K562 (cell line): Measurements from ENCODE around the gene P3H1. TPM values are rescaled to one million over a fixed set of nuclear protein-coding genes. Genes with fewer than 3 reads are reported as not detected.

Experiments used
- ATAC-seq: fragments of 200-7000 bp; cut with Tn5 transposase; 3 replicates; pipeline ENCODE4 v1.9.1; 2020; ENCODE audit warnings: moderate library complexity
- BruUV-seq: library from RNA; stranded (reverse); fragments of 400-500 nt; replicated peaks from 2 replicates; lab custom pipeline; 2021; lab: Mats Ljungman, UMichigan
- CTCF ChIA-PET: fragments of 300-600 bp; formaldehyde crosslinking; extraction: SDS; loops from one replicate; lab custom pipeline; 2021; ENCODE audit warnings: low intra/inter-chr PET ratio; lab: Yijun Ruan, JAX
- POLR2A ChIA-PET: fragments of 300-600, 350-650 bp; sonication (Branson Sonifier 250); formaldehyde crosslinking; extraction: SDS; loops from one replicate; lab custom pipeline; 2021; ENCODE audit warnings: antibody characterized with exemption, inconsistent platforms; lab: Yijun Ruan, JAX
- DNase-seq, 4 experiments: peaks; one replicate each; pipeline versions ENCODE4 v3.0.0 to v3.0.0-alpha.2; 2011 to 2018; ENCODE audit warnings: low spot score in 3 of 4, mixed read lengths in 3 of 4; ENCODE audit errors: extremely low read depth in 1 of 4
- FAIRE-seq: peaks from 2 replicates; lab custom pipeline; 2011; peaks lifted over from hg19 to GRCh38; lab: Jason Lieb, UNC
- H2AFZ ChIP-seq: 2 replicates; pipeline ENCODE4 v1.6.0; 2011; ENCODE audit warnings: low read depth, low read length, control low read depth, inconsistent platforms
- H3K27ac ChIP-seq: fragments of 200-600 bp; 3 replicates; pipeline ENCODE4 v1.8.0; 2011; ENCODE audit warnings: low read depth, mild to moderate bottlenecking, control low read depth, inconsistent platforms, low read length, moderate library complexity, mixed read lengths; ENCODE audit errors: extremely low read depth
- H3K27me3 ChIP-seq, 2 experiments: fragments of 300-600 bp in 1 of 2; 2 replicates in 1 of 2; 3 replicates in 1 of 2; pipeline versions ENCODE4 v1.6.0 to v1.8.0; 2011; ENCODE audit warnings: inconsistent platforms in 2 of 2, low read length in 2 of 2, mild to moderate bottlenecking in 1 of 2, mixed read lengths in 1 of 2, moderate library complexity in 1 of 2; ENCODE audit not compliant: control insufficient read depth in 2 of 2, insufficient read depth in 2 of 2
- H3K36me3 ChIP-seq: fragments of 300-600 bp; 3 replicates; pipeline ENCODE4 v1.8.0; 2011; ENCODE audit warnings: mild to moderate bottlenecking, low read length, inconsistent platforms; ENCODE audit not compliant: control insufficient read depth, insufficient read depth
- H3K4me1 ChIP-seq, 2 experiments: fragments of 200-600 bp in 1 of 2; replicated peaks in 1 of 2; 2 replicates in 1 of 2; 3 replicates in 1 of 2; pipeline versions ENCODE4 v1.5.1 to v1.8.0; 2011; ENCODE audit warnings: inconsistent platforms in 2 of 2, low read length in 2 of 2, mild to moderate bottlenecking in 1 of 2, mixed read lengths in 1 of 2, moderate library complexity in 1 of 2; ENCODE audit not compliant: control insufficient read depth in 2 of 2, insufficient read depth in 2 of 2
- H3K4me2 ChIP-seq: 2 replicates; pipeline ENCODE4 v1.6.1; 2011; ENCODE audit warnings: low read length, control low read depth, inconsistent platforms, mixed read lengths; ENCODE audit not compliant: insufficient read depth
- H3K4me3 ChIP-seq: fragments of 200-600 bp; sonication (generic), shearing (Covaris generic); 2 replicates; pipeline ENCODE4 v1.5.1; 2016; ENCODE audit warnings: control low read depth, inconsistent platforms
- H3K79me2 ChIP-seq: fragments of 200-600 bp; 3 replicates; pipeline ENCODE4 v1.8.0; 2011; ENCODE audit warnings: low read length, inconsistent platforms; ENCODE audit not compliant: control insufficient read depth, insufficient read depth
- H3K9ac ChIP-seq, 2 experiments: 2 replicates each; pipeline versions ENCODE4 v1.6.0 to v1.6.1; 2011; ENCODE audit warnings: low read depth in 2 of 2, low read length in 2 of 2, control low read depth in 1 of 2, inconsistent platforms in 1 of 2, mild to moderate bottlenecking in 1 of 2, mixed read lengths in 1 of 2; ENCODE audit not compliant: insufficient read depth in 1 of 2
- H3K9me1 ChIP-seq: one replicate; pipeline ENCODE4 v1.6.0; 2011; ENCODE audit warnings: inconsistent platforms, mild to moderate bottlenecking, low read length, moderate library complexity; ENCODE audit not compliant: control insufficient read depth, insufficient read depth
- H3K9me3 ChIP-seq: replicated peaks from 2 replicates; pipeline ENCODE4 v1.5.1; 2011; ENCODE audit warnings: low read depth, low read length, inconsistent platforms; ENCODE audit not compliant: control insufficient read depth, insufficient read depth
- H4K20me1 ChIP-seq: replicated peaks from 2 replicates; pipeline ENCODE4 v1.6.1; 2011; ENCODE audit warnings: low read length, inconsistent platforms, mixed read lengths; ENCODE audit not compliant: control insufficient read depth, insufficient read depth
- SRSF3 ChIP-seq: fragments of 200-400 bp; formaldehyde crosslinking; IDR thresholded peaks from 2 replicates; pipeline ENCODE4 v1.6.1; 2016; ENCODE audit warnings: mild to moderate bottlenecking, low read length, moderate library complexity; ENCODE audit not compliant: insufficient read depth
- WGBS: fragments of 100-300 bp; shearing (Covaris generic); methylation state at CpG from one replicate; pipeline ENCODE4 v1.1.6; 2016; ENCODE audit warnings: low coverage, mixed read lengths; ENCODE audit not compliant: insufficient coverage; ENCODE audit errors: missing lambda C conversion rate; 5-methylcytosine and 5-hydroxymethylcytosine counted together
- in situ Hi-C: fragments of 300-500 bp; cut with MboI; formaldehyde crosslinking; loops from 4 replicates; pipeline ENCODE4 v1.15.0; 2018; ENCODE audit warnings: inconsistent platforms, mixed read lengths
- intact Hi-C: fragments of 100-400 bp; cut with micrococcal nuclease; formaldehyde crosslinking; loops from 2 replicates; pipeline ENCODE4 v1.14.2; 2022
- polyA plus RNA-seq, 8 experiments: library from polyadenylated mRNA; depleted of rRNA in 4 of 8; stranded (reverse) in 5 of 8; unstranded in 3 of 8; fragments of >200 nt; fragmentation: Nextera tagmentation in 2 of 8; fragmentation: Illumina TruSeq in 1 of 8; extraction: Ambion mirVana in 2 of 8; extraction: Trizol in 1 of 8; gene quantifications; 2 replicates each; pipeline versions ENCODE4 v1.2.1 to v1.2.3, GENCODE V29; 2011 to 2014; ENCODE audit warnings: inconsistent platforms in 1 of 8, missing spikeins in 1 of 8
- total RNA-seq, 7 experiments: library from RNA; depleted of rRNA in 6 of 7; stranded (reverse); fragments of >200 nt in 6 of 7; fragmentation: Illumina TruSeq in 2 of 7; extraction: Trizol in 2 of 7; gene quantifications; 2 replicates each; pipeline versions ENCODE4 v1.2.1 to v1.2.3, GENCODE V29; 2011 to 2021; ENCODE audit warnings: low replicate concordance in 1 of 7
- TF ChIP-seq, protein P1 (sequence below): fragments of 150-350 bp; IDR thresholded peaks from 2 replicates; pipeline ENCODE4 v1.6.1; 2014; ENCODE audit warnings: low read depth, mild to moderate bottlenecking, low read length, borderline replicate concordance

Gene P3H1
- total and polyA plus RNA-seq, 9 of the 15 experiments (the other 6 are each of a cell fraction or from before 2014, with no cell fraction given), result 1.7 to 81.7 (median 45.7) TPM

DNA sequence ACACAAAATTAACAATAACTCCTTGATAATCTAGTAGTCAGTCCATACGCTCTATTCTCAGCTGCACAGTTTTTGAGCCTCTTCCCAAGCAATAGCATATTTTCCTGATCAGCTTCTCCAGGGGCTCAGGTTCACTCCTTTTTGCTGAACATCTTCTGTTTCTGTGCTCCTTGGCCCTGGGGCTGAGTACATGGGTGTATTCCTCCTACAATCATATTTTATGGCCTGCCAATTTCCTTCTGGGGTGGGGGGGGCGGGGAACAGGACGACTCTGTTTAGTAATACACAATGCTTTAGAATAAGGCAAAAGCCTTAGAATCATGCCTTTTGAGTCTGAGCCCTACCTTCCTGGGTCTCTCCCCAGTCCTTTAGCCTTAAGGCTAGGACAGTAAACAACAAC is 35.2 kb downstream of the P3H1 start:
- H4K20me1 ChIP-seq, result no peaks in the 10 kb centered on the region
- H3K4me1 ChIP-seq, result peaks cover 0 to 17% of the 10 kb centered on the region in 2 experiments; a peak in 3 of 5 replicates
- TF ChIP-seq, protein P1, sequence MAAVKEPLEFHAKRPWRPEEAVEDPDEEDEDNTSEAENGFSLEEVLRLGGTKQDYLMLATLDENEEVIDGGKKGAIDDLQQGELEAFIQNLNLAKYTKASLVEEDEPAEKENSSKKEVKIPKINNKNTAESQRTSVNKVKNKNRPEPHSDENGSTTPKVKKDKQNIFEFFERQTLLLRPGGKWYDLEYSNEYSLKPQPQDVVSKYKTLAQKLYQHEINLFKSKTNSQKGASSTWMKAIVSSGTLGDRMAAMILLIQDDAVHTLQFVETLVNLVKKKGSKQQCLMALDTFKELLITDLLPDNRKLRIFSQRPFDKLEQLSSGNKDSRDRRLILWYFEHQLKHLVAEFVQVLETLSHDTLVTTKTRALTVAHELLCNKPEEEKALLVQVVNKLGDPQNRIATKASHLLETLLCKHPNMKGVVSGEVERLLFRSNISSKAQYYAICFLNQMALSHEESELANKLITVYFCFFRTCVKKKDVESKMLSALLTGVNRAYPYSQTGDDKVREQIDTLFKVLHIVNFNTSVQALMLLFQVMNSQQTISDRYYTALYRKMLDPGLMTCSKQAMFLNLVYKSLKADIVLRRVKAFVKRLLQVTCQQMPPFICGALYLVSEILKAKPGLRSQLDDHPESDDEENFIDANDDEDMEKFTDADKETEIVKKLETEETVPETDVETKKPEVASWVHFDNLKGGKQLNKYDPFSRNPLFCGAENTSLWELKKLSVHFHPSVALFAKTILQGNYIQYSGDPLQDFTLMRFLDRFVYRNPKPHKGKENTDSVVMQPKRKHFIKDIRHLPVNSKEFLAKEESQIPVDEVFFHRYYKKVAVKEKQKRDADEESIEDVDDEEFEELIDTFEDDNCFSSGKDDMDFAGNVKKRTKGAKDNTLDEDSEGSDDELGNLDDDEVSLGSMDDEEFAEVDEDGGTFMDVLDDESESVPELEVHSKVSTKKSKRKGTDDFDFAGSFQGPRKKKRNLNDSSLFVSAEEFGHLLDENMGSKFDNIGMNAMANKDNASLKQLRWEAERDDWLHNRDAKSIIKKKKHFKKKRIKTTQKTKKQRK, result no peak
- TF ChIP-seq SRSF3, result no peak
- no peak for ATAC-seq
- no peaks in the 10 kb centered on the region for H3K79me2 ChIP-seq
- H3K9ac ChIP-seq, result no peak overlapping the region
- no TSS peak for BruUV-seq
- H3K4me3 ChIP-seq, result no peak overlapping the region
- no peaks in the 10 kb centered on the region for H3K36me3 ChIP-seq
- H3K4me2 ChIP-seq, result no peak overlapping the region
- CTCF ChIA-PET, result interaction anchor here (0.5 to 1.4 kb wide), 4 partner anchors 23 to 346 kb away, joined by 3 to 6 read pairs (median 4); no protein-coding TSS in a partner anchor
- POLR2A ChIA-PET, result no interaction called here
- no peak overlapping the region for H3K27ac ChIP-seq
- intact Hi-C loops (loop anchor here (1.0 to 10.0 kb wide), 4 partner anchors 153 to 587 kb away; no protein-coding TSS in a partner anchor), in situ Hi-C loops (loop anchor here (5.0 to 25.0 kb wide), 2 partner anchors 144 to 589 kb away; no protein-coding TSS in a partner anchor)
- H3K9me3 ChIP-seq, result no peaks in the 10 kb centered on the region
- no peak for FAIRE-seq
- H3K9me1 ChIP-seq, result peaks cover 4% of the 10 kb centered on the region
- 15% methylated on average over 3 of the region's 3 CpGs for WGBS
- peaks cover 2 to 24% of the 10 kb centered on the region in 2 experiments; a peak in 3 of 5 replicates for H3K27me3 ChIP-seq
- DNase-seq, result no peak
- H2AFZ ChIP-seq, result no peak overlapping the region
